Right lobe of liver (tissue), 6 donors: ENCODE results near the gene SPTBN2. TPM values are rescaled to one million over a fixed set of nuclear protein-coding genes. Genes with fewer than 3 reads are reported as not detected.

ENCODE experiments used
- ATAC-seq, 4 donors: fragments of 200-7000 bp; cut with Tn5 transposase; one replicate each; pipeline ENCODE4 v1.9.1; 2020; ENCODE audit warnings: mild to moderate bottlenecking in 4 of 4, moderate library complexity in 4 of 4
- DNase-seq, 3 donors: peaks; one replicate each; pipeline ENCODE4 v3.0.0-alpha.2; 2020
- H3K27ac ChIP-seq, 3 donors: fragments of 200-600 bp; one replicate each; pipeline ENCODE4 v1.8.0; 2022
- H3K27me3 ChIP-seq, 2 donors: fragments of 200-600 bp; one replicate each; pipeline ENCODE4 v1.8.0; 2022
- H3K36me3 ChIP-seq, 4 donors: fragments of 200-600 bp; sonication (generic) in 1 of 4; one replicate each; pipeline versions ENCODE4 v1.5.1 to v1.8.0; 2017 to 2022; ENCODE audit warnings: control low read depth in 1 of 4
- H3K4me1 ChIP-seq, 4 donors: fragments of 200-600 bp; sonication (generic) in 1 of 4; one replicate each; pipeline versions ENCODE4 v1.5.1 to v1.8.0; 2017 to 2022; ENCODE audit warnings: control low read depth in 1 of 4
- H3K4me3 ChIP-seq, 3 donors: fragments of 200-600 bp; one replicate each; pipeline ENCODE4 v1.8.0; 2022
- H3K9me3 ChIP-seq, 4 donors: fragments of 200-600 bp; sonication (generic) in 1 of 4; one replicate each; pipeline versions ENCODE4 v1.5.1 to v1.8.0; 2017 to 2022; ENCODE audit warnings: control low read depth in 1 of 4
- CTCF ChIP-seq, 4 donors: fragments of 200-600 bp in 3 of 4; fragments of 450-650 bp in 1 of 4; IDR thresholded peaks; one replicate each; pipeline versions ENCODE4 v1.5.1 to v1.8.0; 2016 to 2022; ENCODE audit warnings: antibody characterized with exemption in 4 of 4, mild to moderate bottlenecking in 2 of 4
- POLR2A ChIP-seq: fragments of 450-650 bp; IDR thresholded peaks from one replicate; pipeline ENCODE4 v1.6.1; 2017; ENCODE audit warnings: antibody characterized with exemption, mild to moderate bottlenecking
- WGBS: methylation state at CpG from one replicate; pipeline ENCODE4 v1.1.6; 2018; ENCODE audit warnings: low coverage, low lambda C conversion rate; ENCODE audit not compliant: insufficient coverage; ENCODE audit errors: missing lambda C conversion rate; 5-methylcytosine and 5-hydroxymethylcytosine counted together
- intact Hi-C, 2 donors: fragments of 100-400 bp; cut with DNase I; formaldehyde crosslinking; loops; one replicate each; pipeline versions ENCODE4 v1.11.2 to v1.14.1; 2022
- total RNA-seq, 6 experiments: library from RNA; depleted of rRNA in 2 of 6; stranded (reverse); fragments of >200 nt in 2 of 6; fragmentation: NEBNext Ultra II Directional in 3 of 6; extraction: Animal tissue kit (Norgen Biotek cat#: 25700) in 3 of 6; gene quantifications; one replicate each; pipeline versions ENCODE4 v1.1.0 to v1.2.4, GENCODE V29; 2016 to 2023
- donor health status: DM: no; HTN: yes; CAD: no.
- donor health status: DM: no; HTN: no; CAD: no.
- donor health status: DM: no; HTN: no; CAD: no.
- donor health status: DM: no; HTN: yes; CAD: no.
- donor health status: DM: no; HTN: yes; CAD: no.

SPTBN2 gene
- total RNA-seq, 6 experiments from 2014 or later, result 20.7 to 67.1 (median 50.7) TPM

GRCh38 chr11:66652651-66653050 lies 76.4 kb downstream of the SPTBN2 start:
- H3K9me3 ChIP-seq, result no peaks in the 10 kb centered on the region
- intact Hi-C loops, result no loop called here
- DNase-seq, result no peak
- H3K27me3 ChIP-seq, result no peaks in the 10 kb centered on the region
- 93% methylated on average over 7 of the region's 7 CpGs for WGBS
- TF ChIP-seq POLR2A (no peak), CTCF (IDR thresholded peaks at IDR 0.05) (no peak)
- H3K4me1 ChIP-seq, result no peaks in the 10 kb centered on the region
- H3K27ac ChIP-seq, result no peak overlapping the region
- H3K36me3 ChIP-seq, result peaks cover under 1 to 31% (median 7%) of the 10 kb centered on the region in 4 donors
- no peak for ATAC-seq
- no peak overlapping the region for H3K4me3 ChIP-seq

- WGBS, result no CpG with 5 or more reads among the region's 2 CpGs
- TF ChIP-seq POLR2A (no peak), CTCF (IDR thresholded peaks at IDR 0.05) (no peak)
- intact Hi-C loops, result no loop called here
- Histone ChIP-seq H3K9me3 (no peaks in the 10 kb centered on the region), H3K36me3 (peaks cover 3 to 38% (median 13%) of the 10 kb centered on the region in 4 donors), H3K4me3 (no peak overlapping the region), H3K27me3 (no peaks in the 10 kb centered on the region), H3K4me1 (no peaks in the 10 kb centered on the region), H3K27ac (no peak overlapping the region)
- ATAC-seq (peak in 2 of 4 donors; percentile 8 to 47), DNase-seq (no peak)
Observed at GRCh38 chr11:66651016-66651415, 78.0 kb downstream of the SPTBN2 start.

GRCh38 chr11:66649903-66650302 lies 79.1 kb downstream of the SPTBN2 start:
- ATAC-seq, result no peak
- Histone ChIP-seq H3K27me3 (no peaks in the 10 kb centered on the region), H3K4me3 (no peak overlapping the region), H3K36me3 (peaks cover 3 to 50% (median 20%) of the 10 kb centered on the region in 4 donors), H3K9me3 (no peaks in the 10 kb centered on the region), H3K4me1 (peaks cover 0 to 5% (median 2%) of the 10 kb centered on the region in 4 donors), H3K27ac (no peak overlapping the region)
- intact Hi-C loops, result no loop called here
- TF ChIP-seq POLR2A, result no peak
- TF ChIP-seq CTCF (IDR thresholded peaks at IDR 0.05), result no peak
- 97% methylated on average over 3 of the region's 5 CpGs for WGBS
- DNase-seq, result no peak

GRCh38 chr11:66646828-66647227 lies 82.2 kb downstream of the SPTBN2 start:
- Histone ChIP-seq H3K4me3 (no peak overlapping the region), H3K27me3 (no peaks in the 10 kb centered on the region), H3K27ac (no peak overlapping the region), H3K4me1 (peaks cover 0 to 20% (median 9%) of the 10 kb centered on the region in 4 donors), H3K9me3 (no peaks in the 10 kb centered on the region), H3K36me3 (peaks cover 14 to 67% (median 33%) of the 10 kb centered on the region in 4 donors)
- DNase-seq (no peak), ATAC-seq (no peak)
- intact Hi-C loops, result no loop called here
- WGBS, result 76% methylated on average over 4 of the region's 4 CpGs
- no peak for TF ChIP-seq POLR2A

GRCh38 chr11:66643745-66644437 lies 85.1 kb downstream of the SPTBN2 start:
- Histone ChIP-seq H3K4me3 (no peak overlapping the region), H3K9me3 (no peaks in the 10 kb centered on the region), H3K36me3 (peaks cover 14 to 70% (median 30%) of the 10 kb centered on the region in 4 donors), H3K4me1 (peaks cover 0 to 43% (median 25%) of the 10 kb centered on the region in 4 donors), H3K27me3 (no peaks in the 10 kb centered on the region), H3K27ac (no peak overlapping the region)
- ATAC-seq, result no peak
- intact Hi-C loops, result no loop called here
- no peak for DNase-seq
- TF ChIP-seq CTCF (IDR thresholded peaks at IDR 0.05), result no peak
- TF ChIP-seq POLR2A, result no peak
- WGBS, result 92% methylated on average over 9 of the region's 24 CpGs
